Measurements from ENCODE around the gene CHST12. TPM values are rescaled to one million over a fixed set of nuclear protein-coding genes. Genes with fewer than 3 reads are reported as not detected.

CHST12 gene
- total RNA-seq, 1 experiment from 2014 or later, result 18.3 TPM

- TF ChIP-seq NFE2L1 (CRISPR knock-in tag; IDR thresholded peaks at IDR 0.05) (peak; percentile 83; the same call in 1 of the 2 replicates), ATF3 (CRISPR knock-in tag; conservative IDR thresholded peaks at IDR 0.05) (no peak), RELA (CRISPR knock-in tag; IDR thresholded peaks at IDR 0.05; ENCODE audit: borderline replicate concordance) (peak; percentile 87; the same call in 1 of the 2 replicates), PRRX2 (CRISPR knock-in tag; IDR thresholded peaks at IDR 0.05) (no peak), TEAD1 (CRISPR knock-in tag; IDR thresholded peaks at IDR 0.05) (peak; percentile 80; the same call in 1 of the 2 replicates), TCF7 (CRISPR knock-in tag; IDR thresholded peaks at IDR 0.05; ENCODE audit: low read depth) (no peak), ZNF281 (CRISPR knock-in tag; IDR thresholded peaks at IDR 0.05) (peak; percentile 83), NR3C1 (CRISPR knock-in tag; conservative IDR thresholded peaks at IDR 0.05; ENCODE audit: low read depth) (no peak), FOXJ3 (CRISPR knock-in tag; IDR thresholded peaks at IDR 0.05; ENCODE audit: borderline replicate concordance) (no peak), ZSCAN18 (CRISPR knock-in tag; IDR thresholded peaks at IDR 0.05) (no peak), NR1H2 (CRISPR knock-in tag; IDR thresholded peaks at IDR 0.05) (no peak), FOXK1 (CRISPR knock-in tag; IDR thresholded peaks at IDR 0.05) (peak; percentile 83), CREB1 (CRISPR knock-in tag; IDR thresholded peaks at IDR 0.05) (no peak), ATF6 (CRISPR knock-in tag; IDR thresholded peaks at IDR 0.05) (no peak), CBFB (CRISPR knock-in tag; IDR thresholded peaks at IDR 0.05; ENCODE audit: low read depth) (no peak), SP1 (CRISPR knock-in tag; conservative IDR thresholded peaks at IDR 0.05) (peak; percentile 68), PREB (CRISPR knock-in tag; IDR thresholded peaks at IDR 0.05; ENCODE audit: borderline replicate concordance) (0 out of 2 replicates have a peak, but pooled peaks have one; percentile 78), PRDM15 (CRISPR knock-in tag; IDR thresholded peaks at IDR 0.05) (peak; percentile 43; the same call in 1 of the 2 replicates), JUN (CRISPR knock-in tag; IDR thresholded peaks at IDR 0.05) (peak; percentile 83; the same call in 1 of the 2 replicates), HMGA2 (CRISPR knock-in tag; IDR thresholded peaks at IDR 0.05) (no peak), KAT7 (CRISPR knock-in tag; IDR thresholded peaks at IDR 0.05; ENCODE audit: borderline replicate concordance) (peak; percentile 60; the same call in 1 of the 2 replicates), ZNF425 (CRISPR knock-in tag; conservative IDR thresholded peaks at IDR 0.05) (no peak), NFATC4 (CRISPR knock-in tag; IDR thresholded peaks at IDR 0.05) (no peak), GABPB1 (CRISPR knock-in tag; IDR thresholded peaks at IDR 0.05) (peak; percentile 70), FOXP4 (CRISPR knock-in tag; IDR thresholded peaks at IDR 0.05) (peak; percentile 92; the same call in 1 of the 2 replicates)
These were observed 49.5 kb upstream of the CHST12 start (continued) for GRCh38 chr7:2353936-2354185.

All from WTC11 (cell line).